IPS-15b (cell line): ENCODE data around the gene CFAP298.
"Not testable (repeated sequence)": the region's sequence is repeated elsewhere in the genome, so short reads cannot be mapped to it uniquely, and the experiment has no call there.

Experiments
- H3K27me3 ChIP-seq: one replicate; pipeline ENCODE4 v1.6.1; 2013; ENCODE audit warnings: low read length; ENCODE audit not compliant: control insufficient read depth, insufficient read depth
- H3K36me3 ChIP-seq: one replicate; pipeline ENCODE4 v1.6.1; 2013; ENCODE audit warnings: low read length; ENCODE audit not compliant: control insufficient read depth, insufficient read depth
- H3K4me1 ChIP-seq: one replicate; pipeline ENCODE4 v1.6.1; 2013; ENCODE audit warnings: mild to moderate bottlenecking, low read length; ENCODE audit not compliant: control insufficient read depth, insufficient read depth
- H3K4me3 ChIP-seq: one replicate; pipeline ENCODE4 v1.5.1; 2013; ENCODE audit warnings: low read depth, low read length
- H3K9ac ChIP-seq: one replicate; pipeline ENCODE4 v1.6.1; 2013; ENCODE audit warnings: low read depth, mild to moderate bottlenecking, low read length
- H3K9me3 ChIP-seq: one replicate; pipeline ENCODE4 v1.6.1; 2013; ENCODE audit warnings: mild to moderate bottlenecking, low read length; ENCODE audit not compliant: control insufficient read depth, insufficient read depth

CFAP298 gene

GRCh38 chr21:32613436-32614043 is 1.4 kb upstream of the CFAP298 start:
- no peak overlapping the region for H3K9ac ChIP-seq
- H3K36me3 ChIP-seq = peaks cover 4% of the 10 kb centered on the region
- H3K9me3 ChIP-seq = no peaks in the 10 kb centered on the region
- H3K4me1 ChIP-seq = no peaks in the 10 kb centered on the region
- no peaks in the 10 kb centered on the region for H3K27me3 ChIP-seq
- H3K4me3 ChIP-seq = peak overlapping the region; percentile 99

GRCh38 chr21:32612999-32613337 is 791 bp upstream of the CFAP298 start:
- Histone ChIP-seq H3K4me3 (peak overlapping the region; percentile 99), H3K9me3 (no peaks in the 10 kb centered on the region), H3K27me3 (no peaks in the 10 kb centered on the region), H3K9ac (peak overlapping the region; percentile 90), H3K36me3 (peaks cover 4% of the 10 kb centered on the region), H3K4me1 (no peaks in the 10 kb centered on the region)

DNA sequence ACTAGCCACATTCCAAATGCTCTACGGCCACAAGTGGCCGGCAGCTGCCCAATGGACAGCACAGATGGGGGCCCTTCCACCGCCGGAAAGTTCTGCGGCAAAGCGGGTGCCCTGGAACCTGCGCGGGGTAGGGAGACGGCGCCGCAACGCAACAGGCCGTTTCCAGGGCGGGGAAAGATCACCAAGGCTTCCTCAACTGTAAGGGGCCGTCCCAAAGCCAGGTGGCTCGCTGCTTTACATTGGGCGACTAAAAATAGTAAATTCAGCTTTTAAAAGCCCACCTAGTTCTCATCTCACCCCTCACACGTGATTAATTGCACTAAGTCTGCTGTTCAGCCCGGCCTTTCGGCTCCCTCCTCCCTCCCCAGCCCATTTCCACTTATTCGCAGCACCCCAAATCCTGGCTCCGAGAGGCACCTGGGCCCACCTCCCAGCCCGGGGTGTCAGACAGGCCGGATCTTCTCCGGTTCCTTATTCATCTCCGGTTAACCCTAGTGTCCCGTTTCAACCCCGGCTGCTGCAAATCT is 643 bp downstream of the CFAP298 start:
- Histone ChIP-seq H3K4me1 (peaks cover under 1% of the 10 kb centered on the region), H3K36me3 (peaks cover 7% of the 10 kb centered on the region), H3K27me3 (no peaks in the 10 kb centered on the region), H3K9me3 (no peaks in the 10 kb centered on the region), H3K4me3 (peak overlapping the region; percentile 99), H3K9ac (peak overlapping the region; percentile 90)

DNA sequence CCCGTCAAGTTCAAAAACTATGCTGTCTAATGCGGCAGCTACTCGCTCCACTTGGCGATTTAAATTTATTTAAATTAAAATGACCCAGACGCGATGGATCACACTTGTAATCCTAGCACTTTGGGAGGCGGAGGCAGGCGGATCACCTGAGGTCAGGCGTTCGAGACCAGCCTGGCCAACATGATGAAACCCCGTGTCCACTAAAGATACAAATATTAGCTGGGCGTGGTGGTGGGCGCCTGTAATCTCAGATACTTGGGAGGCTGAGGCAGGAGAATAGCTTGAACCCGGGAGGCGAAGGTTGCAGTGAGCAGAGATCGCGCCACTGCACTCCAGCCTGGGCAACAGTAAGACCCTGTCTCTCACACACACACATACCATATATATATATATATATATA is 1.2 kb downstream of the CFAP298 start:
- not testable (repeated sequence) for H3K9me3 ChIP-seq, H3K4me1 ChIP-seq, H3K27me3 ChIP-seq, H3K9ac ChIP-seq
- peak overlapping the region; percentile 19 for H3K4me3 ChIP-seq
- peaks cover 11% of the 10 kb centered on the region for H3K36me3 ChIP-seq

DNA sequence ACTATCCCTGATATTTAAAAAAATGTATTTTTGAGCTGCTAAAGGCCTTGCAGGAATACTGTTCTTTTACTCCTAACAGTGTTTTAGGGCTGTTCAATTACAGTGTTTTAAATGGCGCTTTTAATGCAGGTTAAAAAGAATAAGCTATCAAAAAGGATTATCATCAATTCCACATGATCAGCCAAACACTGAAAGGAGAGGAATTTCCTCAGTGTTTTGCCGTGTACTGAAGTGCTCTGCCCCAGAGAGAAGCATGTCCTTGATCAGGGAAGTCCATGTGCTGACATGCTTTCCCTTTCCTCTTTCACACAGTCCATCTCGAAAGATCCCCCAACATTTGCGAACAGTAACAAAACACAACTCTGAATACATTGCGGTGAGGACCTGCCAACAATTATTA is 3.3 kb downstream of the CFAP298 start:
- Histone ChIP-seq H3K36me3 (peaks cover 16% of the 10 kb centered on the region), H3K9ac (no peak overlapping the region), H3K4me1 (peaks cover 22% of the 10 kb centered on the region), H3K9me3 (no peaks in the 10 kb centered on the region), H3K27me3 (no peaks in the 10 kb centered on the region), H3K4me3 (no peak overlapping the region)

DNA sequence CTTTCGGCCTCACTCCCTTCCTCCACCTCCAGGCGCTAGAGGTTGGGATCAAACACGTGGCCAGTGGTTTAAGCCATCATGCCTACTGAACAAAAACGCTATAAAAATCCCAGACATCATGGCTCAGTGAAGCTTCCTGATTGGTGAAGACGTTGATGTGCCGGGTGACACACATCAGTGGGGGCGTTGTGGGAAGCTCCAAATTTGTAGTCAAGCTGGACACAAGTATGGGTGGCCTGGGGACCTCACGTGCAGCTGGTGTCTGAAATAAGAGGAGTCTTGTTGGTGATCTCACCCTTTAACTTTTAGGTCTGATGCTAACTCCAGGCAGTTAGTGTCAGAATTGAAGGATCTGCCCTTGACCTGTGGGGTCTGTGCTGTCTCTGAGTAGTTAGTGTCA is 6.7 kb downstream of the CFAP298 start:
- Histone ChIP-seq H3K9me3 (no peaks in the 10 kb centered on the region), H3K4me3 (no peak overlapping the region), H3K4me1 (peaks cover 33% of the 10 kb centered on the region), H3K36me3 (peaks cover 34% of the 10 kb centered on the region), H3K27me3 (peaks cover 3% of the 10 kb centered on the region), H3K9ac (no peak overlapping the region)

DNA sequence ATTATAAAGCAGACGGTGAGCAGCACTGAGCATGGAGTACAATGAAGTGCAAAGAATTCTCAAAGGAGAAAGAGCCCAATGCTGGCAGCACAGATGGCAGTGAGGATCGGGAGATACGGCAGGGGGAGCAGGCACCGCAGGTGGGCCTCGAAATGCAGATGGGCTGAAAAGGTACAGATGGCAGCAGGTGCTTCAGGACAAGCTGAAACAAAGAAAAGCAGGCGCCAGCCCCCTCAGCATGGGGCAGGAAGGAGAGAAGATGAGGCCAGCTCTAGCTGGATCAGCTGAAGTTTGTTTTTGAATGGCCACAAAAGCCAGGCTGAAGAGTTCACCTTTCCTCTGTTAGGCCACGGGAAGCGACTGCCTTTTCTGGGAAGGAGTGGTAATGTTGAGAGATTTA is 7.7 kb downstream of the CFAP298 start:
- H3K9me3 ChIP-seq = no peaks in the 10 kb centered on the region
- H3K9ac ChIP-seq = no peak overlapping the region
- no peak overlapping the region for H3K4me3 ChIP-seq
- H3K4me1 ChIP-seq = peaks cover 37% of the 10 kb centered on the region
- H3K27me3 ChIP-seq = peaks cover 3% of the 10 kb centered on the region
- H3K36me3 ChIP-seq = peaks cover 37% of the 10 kb centered on the region

DNA sequence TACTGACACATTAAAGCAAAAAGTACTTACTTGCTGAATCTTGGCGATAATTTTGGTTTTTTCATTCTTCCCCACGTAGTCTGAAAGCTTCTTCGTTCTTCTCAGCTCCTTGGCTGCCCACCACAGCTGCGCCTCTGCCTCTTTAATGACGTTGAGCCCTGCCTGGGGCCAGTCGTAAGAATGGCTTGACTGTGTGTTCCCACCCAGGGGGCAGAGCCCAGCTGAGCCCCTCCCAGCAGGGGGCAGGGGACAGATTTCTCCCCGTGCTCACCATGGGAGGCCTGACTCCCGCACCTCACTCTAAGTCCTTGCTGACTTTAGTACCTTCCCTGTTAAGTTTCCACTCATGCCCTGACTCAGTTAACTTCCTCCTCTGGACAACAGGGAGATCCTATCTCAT is 9.0 kb downstream of the CFAP298 start:
- H3K36me3 ChIP-seq = peaks cover 33% of the 10 kb centered on the region
- no peak overlapping the region for H3K9ac ChIP-seq
- H3K4me1 ChIP-seq = peaks cover 37% of the 10 kb centered on the region
- no peaks in the 10 kb centered on the region for H3K9me3 ChIP-seq
- peaks cover 3% of the 10 kb centered on the region for H3K27me3 ChIP-seq
- peak overlapping the region; percentile 35 for H3K4me3 ChIP-seq

- H3K9ac ChIP-seq = no peak overlapping the region
- H3K27me3 ChIP-seq = peaks cover 3% of the 10 kb centered on the region
- H3K4me3 ChIP-seq = peak overlapping the region; percentile 28
- H3K36me3 ChIP-seq = peaks cover 30% of the 10 kb centered on the region
- peaks cover 37% of the 10 kb centered on the region for H3K4me1 ChIP-seq
- H3K9me3 ChIP-seq = no peaks in the 10 kb centered on the region
Measured at GRCh38 chr21:32602099-32602498, 10.1 kb downstream of the CFAP298 start.

DNA sequence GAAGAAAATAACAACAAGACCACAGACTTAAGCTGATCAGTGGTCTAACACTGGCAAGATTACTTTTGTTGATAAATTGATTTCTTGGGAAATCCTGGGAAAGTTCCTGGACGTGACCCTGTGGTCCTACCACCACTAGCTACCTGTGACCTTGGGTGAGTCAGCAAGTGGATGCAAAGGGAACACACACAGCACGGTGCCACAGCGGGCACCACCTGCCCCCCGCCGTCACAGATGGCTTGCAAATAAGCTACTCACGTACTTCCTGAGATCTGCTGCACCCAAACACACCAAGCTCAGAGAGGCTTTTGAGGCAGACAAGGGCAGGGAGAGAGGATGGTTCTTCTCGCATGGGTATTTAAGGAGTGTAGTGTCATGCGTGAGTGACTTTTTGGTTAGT is 12.7 kb downstream of the CFAP298 start:
- Histone ChIP-seq H3K4me1 (peaks cover 21% of the 10 kb centered on the region), H3K36me3 (peaks cover 21% of the 10 kb centered on the region), H3K4me3 (no peak overlapping the region), H3K9me3 (no peaks in the 10 kb centered on the region), H3K27me3 (peaks cover 3% of the 10 kb centered on the region), H3K9ac (no peak overlapping the region)

DNA sequence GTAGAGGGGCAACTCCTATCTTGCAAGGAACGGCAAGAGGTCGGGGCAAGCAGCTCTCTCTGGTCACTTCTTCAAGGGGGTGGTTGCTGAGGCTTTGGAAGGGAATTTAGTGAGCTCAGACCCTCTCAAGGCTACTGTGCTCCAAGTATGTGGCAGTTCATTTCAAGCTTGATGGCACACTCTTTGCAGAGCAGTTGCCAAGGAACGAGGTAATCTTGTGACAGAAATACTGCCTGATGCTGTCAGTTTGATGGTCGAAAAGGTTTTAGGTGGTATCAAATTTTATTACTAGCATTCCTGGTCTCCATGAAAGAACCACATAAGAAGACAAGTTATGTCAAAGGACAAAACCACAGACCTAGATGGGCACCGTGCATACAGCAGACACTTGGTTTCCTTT is 13.1 kb downstream of the CFAP298 start:
- H3K9ac ChIP-seq = no peak overlapping the region
- H3K4me1 ChIP-seq = peaks cover 18% of the 10 kb centered on the region
- peaks cover 21% of the 10 kb centered on the region for H3K36me3 ChIP-seq
- H3K27me3 ChIP-seq = peaks cover 3% of the 10 kb centered on the region
- H3K9me3 ChIP-seq = no peaks in the 10 kb centered on the region
- no peak overlapping the region for H3K4me3 ChIP-seq

- Histone ChIP-seq H3K9ac (no peak overlapping the region), H3K27me3 (peaks cover 3% of the 10 kb centered on the region), H3K4me1 (peaks cover 5% of the 10 kb centered on the region), H3K36me3 (peaks cover 11% of the 10 kb centered on the region), H3K9me3 (no peaks in the 10 kb centered on the region), H3K4me3 (no peak overlapping the region)
Measured at GRCh38 chr21:32597205-32597604, 15.0 kb downstream of the CFAP298 start.
